OCI-LY1 (cell line): ENCODE results near the gene NTNG1.

Source experiments
- EZH2 ChIP-seq: fragments of 200-600 bp; sonication (generic), shearing (Covaris generic); IDR thresholded peaks from 2 replicates; pipeline ENCODE4 v1.8.0; 2017; ENCODE audit warnings: borderline replicate concordance, mixed run types, mild to moderate bottlenecking, antibody characterized with exemption, low read length, moderate library complexity, mixed read lengths
- TF ChIP-seq, protein P1 (sequence below): fragments of 200-600 bp; sonication (generic), shearing (Covaris generic); IDR thresholded peaks from 2 replicates; pipeline ENCODE4 v1.5.1; 2017; ENCODE audit warnings: mild to moderate bottlenecking, antibody characterized with exemption, low read length, moderate library complexity, mixed read lengths

DNA sequence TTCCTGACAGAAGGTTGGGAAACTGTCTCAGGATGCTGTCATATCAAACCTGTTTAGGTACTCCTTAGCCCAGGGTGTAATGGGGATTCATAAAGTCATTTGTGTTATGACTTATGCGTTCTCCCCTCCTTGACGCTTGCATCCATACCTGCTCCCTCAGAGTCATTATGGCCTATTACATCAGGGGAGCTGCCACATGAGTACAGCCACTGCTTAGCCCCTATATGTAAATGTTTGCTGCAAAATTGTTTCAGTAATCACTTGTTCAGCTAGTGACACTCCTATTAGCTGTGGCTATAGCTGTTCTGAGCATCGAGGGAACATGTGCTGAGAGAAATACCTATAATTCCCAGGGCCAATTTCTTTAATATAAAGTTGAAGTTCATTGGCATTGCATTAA, 10.5 kb downstream of the NTNG1 start:
- TF ChIP-seq, protein P1, sequence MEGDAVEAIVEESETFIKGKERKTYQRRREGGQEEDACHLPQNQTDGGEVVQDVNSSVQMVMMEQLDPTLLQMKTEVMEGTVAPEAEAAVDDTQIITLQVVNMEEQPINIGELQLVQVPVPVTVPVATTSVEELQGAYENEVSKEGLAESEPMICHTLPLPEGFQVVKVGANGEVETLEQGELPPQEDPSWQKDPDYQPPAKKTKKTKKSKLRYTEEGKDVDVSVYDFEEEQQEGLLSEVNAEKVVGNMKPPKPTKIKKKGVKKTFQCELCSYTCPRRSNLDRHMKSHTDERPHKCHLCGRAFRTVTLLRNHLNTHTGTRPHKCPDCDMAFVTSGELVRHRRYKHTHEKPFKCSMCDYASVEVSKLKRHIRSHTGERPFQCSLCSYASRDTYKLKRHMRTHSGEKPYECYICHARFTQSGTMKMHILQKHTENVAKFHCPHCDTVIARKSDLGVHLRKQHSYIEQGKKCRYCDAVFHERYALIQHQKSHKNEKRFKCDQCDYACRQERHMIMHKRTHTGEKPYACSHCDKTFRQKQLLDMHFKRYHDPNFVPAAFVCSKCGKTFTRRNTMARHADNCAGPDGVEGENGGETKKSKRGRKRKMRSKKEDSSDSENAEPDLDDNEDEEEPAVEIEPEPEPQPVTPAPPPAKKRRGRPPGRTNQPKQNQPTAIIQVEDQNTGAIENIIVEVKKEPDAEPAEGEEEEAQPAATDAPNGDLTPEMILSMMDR = no peak
- no peak for TF ChIP-seq EZH2
